Myocyte (in vitro differentiated cells): Measurements from ENCODE around the gene CACNA2D2. TPM values are rescaled to one million over a fixed set of nuclear protein-coding genes. Genes with fewer than 3 reads are reported as not detected.

ENCODE experiments used
- DNase-seq: peaks from one replicate; pipeline ENCODE4 v3.0.0-alpha.2; 2012; ENCODE audit warnings: low read depth
- total RNA-seq: library from RNA; depleted of rRNA; stranded (reverse); fragments of >200 nt; gene quantifications from 2 replicates; pipeline ENCODE4 v1.2.3, GENCODE V29; 2014

Gene CACNA2D2
- total RNA-seq, 1 donor from 2014 or later, result not detected

GRCh38 chr3:50405249-50405648 lies 98.2 kb downstream of the CACNA2D2 start:
- DNase-seq, result peak; percentile 32

GRCh38 chr3:50401978-50402595 lies 101.3 kb downstream of the CACNA2D2 start:
- DNase-seq, result no peak

GRCh38 chr3:50396502-50396901 lies 106.9 kb downstream of the CACNA2D2 start:
- DNase-seq, result no peak

GRCh38 chr3:50395070-50395860 lies 108.2 kb downstream of the CACNA2D2 start:
- no peak for DNase-seq

GRCh38 chr3:50393061-50393460 lies 110.4 kb downstream of the CACNA2D2 start:
- no peak for DNase-seq

GRCh38 chr3:50392101-50392715 lies 111.2 kb downstream of the CACNA2D2 start:
- DNase-seq, result peak; percentile 10

- peak; percentile 76 for DNase-seq
These were observed 112.8 kb downstream of the CACNA2D2 start for GRCh38 chr3:50390508-50391224.

- no peak for DNase-seq
These were observed 114.0 kb downstream of the CACNA2D2 start for GRCh38 chr3:50389414-50389767.

GRCh38 chr3:50388720-50389413 lies 114.6 kb downstream of the CACNA2D2 start:
- no peak for DNase-seq

GRCh38 chr3:50388016-50388719 lies 115.3 kb downstream of the CACNA2D2 start:
- peak; percentile 29 for DNase-seq

GRCh38 chr3:50385754-50386153 lies 117.7 kb downstream of the CACNA2D2 start:
- no peak for DNase-seq

- no peak for DNase-seq
These were observed 119.7 kb downstream of the CACNA2D2 start for GRCh38 chr3:50383750-50384149.

- DNase-seq, result no peak
These were observed 120.7 kb downstream of the CACNA2D2 start for GRCh38 chr3:50382722-50383121.

- no peak for DNase-seq
These were observed 122.1 kb downstream of the CACNA2D2 start for GRCh38 chr3:50381383-50381782.

- DNase-seq, result no peak
These were observed 122.9 kb downstream of the CACNA2D2 start for GRCh38 chr3:50380405-50381085.

GRCh38 chr3:50378757-50379156 lies 124.7 kb downstream of the CACNA2D2 start:
- DNase-seq, result no peak

GRCh38 chr3:50378024-50378423 lies 125.4 kb downstream of the CACNA2D2 start:
- no peak for DNase-seq

- no peak for DNase-seq
These were observed 128.0 kb downstream of the CACNA2D2 start for GRCh38 chr3:50375258-50375931.
